ENCODE measurements around the gene PNRC1. TPM values are rescaled to one million over a fixed set of nuclear protein-coding genes. Genes with fewer than 3 reads are reported as not detected.

Gene PNRC1
- total RNA-seq, 1 experiment from 2014 or later: 45.1 TPM

GRCh38 chr6:89098461-89098860 is 17.9 kb downstream of the PNRC1 start:
- no TSS peak for BruUV-seq (replicated peaks)
- Histone ChIP-seq H3K4me3 (ENCODE audit: low read depth, low read length) (no peak overlapping the region), H3K27me3 (replicated peaks; ENCODE audit: control insufficient read depth, insufficient read depth, low read length) (no peaks in the 10 kb centered on the region), H3K9me3 (no peaks in the 10 kb centered on the region), H3K36me3 (ENCODE audit: control insufficient read depth, insufficient read depth, low read length) (no peaks in the 10 kb centered on the region), H3K4me1 (no peaks in the 10 kb centered on the region)
- ChIA-PET CTCF (interaction anchor here (0.6 kb wide), 1 partner anchor 511 kb away, joined by 3 read pairs; no protein-coding TSS in a partner anchor), POLR2A (no interaction called here)
- Mint-ChIP-seq H3K27me3 (ENCODE audit: insufficient read depth, unreplicated experiment) (no peaks in the 10 kb centered on the region), H3K9me3 (ENCODE audit: unreplicated experiment) (no peaks in the 10 kb centered on the region), H3K36me3 (ENCODE audit: insufficient read depth, unreplicated experiment) (no peaks in the 10 kb centered on the region), H3K4me1 (ENCODE audit: low read depth, unreplicated experiment) (peaks cover 6% of the 10 kb centered on the region), H3K27ac (ENCODE audit: unreplicated experiment) (no peak overlapping the region), H3K4me3 (ENCODE audit: unreplicated experiment) (no peak overlapping the region)
- intact Hi-C loops (cut with micrococcal nuclease; ENCODE audit: unreplicated experiment): no loop called here
- DNase-seq: no peak
- no peak for TF ChIP-seq CTCF (IDR thresholded peaks at IDR 0.05; ENCODE audit: insufficient read depth in 1 of 2, low read depth in 1 of 2, low read length in 1 of 2, severe bottlenecking in 1 of 2, unreplicated experiment in 1 of 2)

GRCh38 chr6:89100114-89100513 is 19.6 kb downstream of the PNRC1 start:
- H3K9me3 Mint-ChIP-seq (ENCODE audit: unreplicated experiment): no peaks in the 10 kb centered on the region
- ChIA-PET POLR2A (interaction anchor here (1.2 kb wide), 1 partner anchor 17 kb away, joined by 5 read pairs; no protein-coding TSS in a partner anchor), CTCF (no interaction called here)
- Histone ChIP-seq H3K36me3 (ENCODE audit: control insufficient read depth, insufficient read depth, low read length) (no peaks in the 10 kb centered on the region), H3K4me3 (ENCODE audit: low read depth, low read length) (no peak overlapping the region), H3K4me1 (no peaks in the 10 kb centered on the region), H3K27me3 (replicated peaks; ENCODE audit: control insufficient read depth, insufficient read depth, low read length) (no peaks in the 10 kb centered on the region), H3K9me3 (no peaks in the 10 kb centered on the region)
- DNase-seq: no peak
- H3K4me3 Mint-ChIP-seq (ENCODE audit: unreplicated experiment): no peak overlapping the region
- TF ChIP-seq CTCF (IDR thresholded peaks at IDR 0.05; ENCODE audit: insufficient read depth in 1 of 2, low read depth in 1 of 2, low read length in 1 of 2, severe bottlenecking in 1 of 2, unreplicated experiment in 1 of 2): no peak
- H3K27ac Mint-ChIP-seq (ENCODE audit: unreplicated experiment): no peak overlapping the region
- no peaks in the 10 kb centered on the region for H3K36me3 Mint-ChIP-seq (ENCODE audit: insufficient read depth, unreplicated experiment)
- no TSS peak for BruUV-seq (replicated peaks)
- intact Hi-C loops (cut with micrococcal nuclease; ENCODE audit: unreplicated experiment): no loop called here
- no peaks in the 10 kb centered on the region for H3K27me3 Mint-ChIP-seq (ENCODE audit: insufficient read depth, unreplicated experiment)
- peaks cover 6% of the 10 kb centered on the region for H3K4me1 Mint-ChIP-seq (ENCODE audit: low read depth, unreplicated experiment)

DNA sequence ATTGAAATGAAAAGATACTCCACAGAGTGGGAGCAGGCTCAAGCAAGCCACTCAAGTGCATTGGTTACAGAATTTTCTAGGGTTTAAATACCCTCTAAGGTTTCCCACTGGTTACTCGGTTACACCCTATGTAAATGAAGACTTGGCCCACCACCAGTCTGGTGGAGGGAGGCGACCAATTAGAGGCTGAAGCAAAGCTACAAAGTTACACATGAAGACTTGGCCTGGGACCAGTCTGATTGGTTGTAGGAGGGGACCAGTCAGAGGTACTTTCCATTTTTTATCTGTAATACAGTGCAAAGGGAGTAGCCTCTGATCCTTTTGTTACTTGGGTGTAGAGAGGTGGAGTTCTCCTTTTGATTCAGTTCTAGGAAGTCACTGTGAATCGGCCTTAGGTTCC is 29.7 kb downstream of the PNRC1 start:
- Mint-ChIP-seq H3K9me3 (ENCODE audit: unreplicated experiment) (no peaks in the 10 kb centered on the region), H3K27me3 (ENCODE audit: insufficient read depth, unreplicated experiment) (no peaks in the 10 kb centered on the region), H3K27ac (ENCODE audit: unreplicated experiment) (no peak overlapping the region), H3K4me3 (ENCODE audit: unreplicated experiment) (no peak overlapping the region), H3K4me1 (ENCODE audit: low read depth, unreplicated experiment) (no peaks in the 10 kb centered on the region), H3K36me3 (ENCODE audit: insufficient read depth, unreplicated experiment) (no peaks in the 10 kb centered on the region)
- intact Hi-C loops (cut with micrococcal nuclease; ENCODE audit: unreplicated experiment): no loop called here
- Histone ChIP-seq H3K4me3 (ENCODE audit: low read depth, low read length) (no peak overlapping the region), H3K36me3 (ENCODE audit: control insufficient read depth, insufficient read depth, low read length) (no peaks in the 10 kb centered on the region), H3K4me1 (no peaks in the 10 kb centered on the region), H3K9me3 (no peaks in the 10 kb centered on the region), H3K27me3 (replicated peaks; ENCODE audit: control insufficient read depth, insufficient read depth, low read length) (no peaks in the 10 kb centered on the region)
- no peak for DNase-seq
- BruUV-seq (replicated peaks): no TSS peak
- CTCF ChIA-PET: interaction anchor here (0.6 kb wide), 1 partner anchor 42 kb away, joined by 3 read pairs; no protein-coding TSS in a partner anchor
- POLR2A ChIA-PET: no interaction called here
- no peak for TF ChIP-seq CTCF (IDR thresholded peaks at IDR 0.05; ENCODE audit: insufficient read depth in 1 of 2, low read depth in 1 of 2, low read length in 1 of 2, severe bottlenecking in 1 of 2, unreplicated experiment in 1 of 2)
